Measurements from ENCODE around the gene MECP2. TPM values are rescaled to one million over a fixed set of nuclear protein-coding genes. Genes with fewer than 3 reads are reported as not detected.

Gene MECP2
- total RNA-seq, 1 experiment from 2014 or later: 88.9 TPM

DNA sequence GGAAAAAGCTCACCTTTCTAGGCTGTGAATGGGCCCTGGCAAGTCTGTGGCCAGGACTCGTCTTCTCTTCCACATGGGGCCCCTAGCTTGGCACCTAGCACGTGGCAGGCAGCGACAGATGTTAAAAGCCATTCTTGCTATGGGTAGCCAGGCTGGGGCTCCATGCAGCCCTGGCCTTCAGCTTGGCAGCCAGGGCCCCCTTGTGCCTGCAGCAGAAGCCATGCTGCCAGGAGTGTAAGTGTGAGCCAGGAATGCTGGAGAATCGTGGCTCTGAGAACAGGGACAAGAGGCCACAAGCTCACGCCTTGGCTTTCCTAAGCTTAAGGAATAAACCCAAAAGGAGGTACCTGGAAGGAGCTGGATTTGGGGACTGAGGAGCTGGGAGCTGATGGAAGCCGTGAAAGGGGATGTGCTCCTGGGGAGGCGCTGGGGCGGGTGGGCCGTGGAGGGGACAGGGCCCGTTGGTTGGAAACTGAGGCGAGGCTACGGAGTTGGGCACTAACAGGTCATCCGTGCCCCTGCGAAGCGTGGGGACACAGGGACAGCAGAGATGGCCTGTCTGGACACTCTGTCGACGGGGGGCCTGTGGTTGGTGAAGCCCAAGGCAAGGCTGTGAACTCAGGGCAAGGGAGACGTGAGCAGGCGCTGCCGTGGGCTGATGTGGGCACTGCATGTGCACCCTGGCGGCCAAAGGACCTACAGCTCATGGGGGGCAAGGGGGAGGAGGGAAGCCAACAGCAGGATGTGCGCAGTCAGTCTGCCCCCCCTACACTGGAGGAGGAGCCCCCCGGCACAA is 45.6 kb upstream of the MECP2 start:
- H3K4me3 ChIP-seq (ENCODE audit: low read depth in 2 of 2, low read length in 2 of 2): no peak overlapping the region
- in situ Hi-C loops (cut with HindIII; ENCODE audit: low pct_unique_long_range_greater_than_20kb, low sequenced_read_pairs): no loop called here
- H3K27ac ChIP-seq (ENCODE audit: low read length): no peak overlapping the region
- H3K4me1 ChIP-seq (ENCODE audit: control insufficient read depth, insufficient read depth, low read length): no peaks in the 10 kb centered on the region
- no peaks in the 10 kb centered on the region for H3K36me3 ChIP-seq (ENCODE audit: control insufficient read depth, insufficient read depth, low read length)
- intact Hi-C loops (cut with micrococcal nuclease; ENCODE audit: unreplicated experiment): no loop called here
- ATAC-seq: 0 out of 2 replicates have a peak, but pooled peaks have one; percentile 19
- TF ChIP-seq POLR2AphosphoS5 (IDR thresholded peaks at IDR 0.05; ENCODE audit: low read depth, low read length): no peak
- no peak for TF ChIP-seq REST (IDR thresholded peaks at IDR 0.05; ENCODE audit: insufficient read depth in 1 of 2, low read depth in 2 of 2, low read length in 1 of 2)
- TF ChIP-seq SIN3A (IDR thresholded peaks at IDR 0.05; ENCODE audit: borderline replicate concordance, insufficient read depth, low read depth, low read length): no peak
- no peak for TF ChIP-seq TCF7L2 (IDR thresholded peaks at IDR 0.05; ENCODE audit: low read depth, low read length)
- TF ChIP-seq CTCF (IDR thresholded peaks at IDR 0.05): no peak
- ChIA-PET CTCF (no interaction called here), POLR2A (no interaction called here)
- H3K27me3 ChIP-seq (ENCODE audit: control insufficient read depth, insufficient read depth, low read length): no peaks in the 10 kb centered on the region
- DNase-seq (ENCODE audit: low read depth, low spot score): no peak
- BruUV-seq (replicated peaks): no TSS peak
- H3K9me3 ChIP-seq (ENCODE audit: control insufficient read depth, insufficient read depth, low read depth, low read length): no peaks in the 10 kb centered on the region

- ATAC-seq (no peak), DNase-seq (ENCODE audit: low read depth, low spot score) (no peak)
- no peaks in the 10 kb centered on the region for H3K9me3 ChIP-seq (ENCODE audit: control insufficient read depth, insufficient read depth, low read depth, low read length)
- H3K27me3 ChIP-seq (ENCODE audit: control insufficient read depth, insufficient read depth, low read length): no peaks in the 10 kb centered on the region
- H3K4me1 ChIP-seq (ENCODE audit: control insufficient read depth, insufficient read depth, low read length): no peaks in the 10 kb centered on the region
- no TSS peak for BruUV-seq (replicated peaks)
- in situ Hi-C loops (cut with HindIII; ENCODE audit: low pct_unique_long_range_greater_than_20kb, low sequenced_read_pairs) (no loop called here), intact Hi-C loops (cut with micrococcal nuclease; ENCODE audit: unreplicated experiment) (no loop called here)
- no peak overlapping the region for H3K4me3 ChIP-seq (ENCODE audit: low read depth in 2 of 2, low read length in 2 of 2)
- no peak for TF ChIP-seq CTCF (IDR thresholded peaks at IDR 0.05)
- no peak for TF ChIP-seq REST (IDR thresholded peaks at IDR 0.05; ENCODE audit: insufficient read depth in 1 of 2, low read depth in 2 of 2, low read length in 1 of 2)
- TF ChIP-seq SIN3A (IDR thresholded peaks at IDR 0.05; ENCODE audit: borderline replicate concordance, insufficient read depth, low read depth, low read length): no peak
- no peak for TF ChIP-seq TCF7L2 (IDR thresholded peaks at IDR 0.05; ENCODE audit: low read depth, low read length)
- no peak for TF ChIP-seq POLR2AphosphoS5 (IDR thresholded peaks at IDR 0.05; ENCODE audit: low read depth, low read length)
- H3K36me3 ChIP-seq (ENCODE audit: control insufficient read depth, insufficient read depth, low read length): no peaks in the 10 kb centered on the region
- no peak overlapping the region for H3K27ac ChIP-seq (ENCODE audit: low read length)
- POLR2A ChIA-PET: no interaction called here
- CTCF ChIA-PET: no interaction called here
Observed at GRCh38 chrX:154142386-154142785, 44.9 kb upstream of the MECP2 start.
